Endothelial cell of umbilical vein (primary cell): Measurements from ENCODE around the gene RPL7L1. TPM values are rescaled to one million over a fixed set of nuclear protein-coding genes. Genes with fewer than 3 reads are reported as not detected.

Experiments used
- BruUV-seq: library from RNA; stranded (reverse); fragments of 400-500 nt; replicated peaks from 2 replicates; lab custom pipeline; 2021; lab: Mats Ljungman, UMichigan
- CTCF ChIA-PET: fragments of 300-600, 350-600 bp; sonication (Branson Sonifier 250); formaldehyde crosslinking; loops from one replicate; lab custom pipeline; 2021; ENCODE audit warnings: antibody characterized with exemption, inconsistent platforms; lab: Charles Lee
- POLR2A ChIA-PET: fragments of 300-600, 350-600 bp; sonication (Branson Sonifier 250); formaldehyde crosslinking; loops from one replicate; lab custom pipeline; 2021; ENCODE audit warnings: antibody characterized with exemption, inconsistent platforms; lab: Charles Lee
- DNase-seq: peaks from one replicate; pipeline ENCODE4 v3.0.0-alpha.2; 2011; ENCODE audit warnings: low read depth, low spot score
- FAIRE-seq: peaks from 2 replicates; lab custom pipeline; 2011; peaks lifted over from hg19 to GRCh38; lab: Jason Lieb, UNC
- H2AFZ ChIP-seq: 2 replicates; pipeline ENCODE4 v1.6.0; 2012; ENCODE audit warnings: low read depth, low read length, control low read depth, inconsistent platforms
- H3K27ac ChIP-seq: 2 replicates; pipeline ENCODE4 v1.5.1; 2011; ENCODE audit warnings: low read depth, mild to moderate bottlenecking, control low read depth, low read length, moderate library complexity; ENCODE audit not compliant: insufficient read depth
- H3K27me3 ChIP-seq, 2 experiments: 2 replicates each; pipeline versions ENCODE4 v1.6.0 to v1.6.1; 2011; ENCODE audit warnings: low read length in 2 of 2, mixed read lengths in 1 of 2; ENCODE audit not compliant: control insufficient read depth in 2 of 2, insufficient read depth in 2 of 2
- H3K36me3 ChIP-seq, 2 experiments: 2 replicates in 1 of 2; 3 replicates in 1 of 2; pipeline ENCODE4 v1.5.1; 2011; ENCODE audit warnings: low read length in 2 of 2, mild to moderate bottlenecking in 1 of 2, moderate library complexity in 1 of 2; ENCODE audit not compliant: control insufficient read depth in 2 of 2, insufficient read depth in 2 of 2; ENCODE audit errors: extremely low read depth in 1 of 2
- H3K4me1 ChIP-seq: 3 replicates; pipeline ENCODE4 v1.5.1; 2011; ENCODE audit warnings: mild to moderate bottlenecking, low read length; ENCODE audit not compliant: control insufficient read depth, insufficient read depth; ENCODE audit errors: extremely low read depth
- H3K4me2 ChIP-seq: 2 replicates; pipeline ENCODE4 v1.6.1; 2011; ENCODE audit warnings: low read length, control low read depth, mixed read lengths; ENCODE audit not compliant: insufficient read depth
- H3K4me3 ChIP-seq, 3 experiments: fragments of 200-600 bp in 1 of 3; sonication (generic), shearing (Covaris generic) in 1 of 3; replicated peaks in 1 of 3; 2 replicates each; pipeline ENCODE4 v1.5.1; 2011 to 2016; ENCODE audit warnings: control low read depth in 3 of 3, low read length in 3 of 3, mild to moderate bottlenecking in 2 of 3, inconsistent platforms in 1 of 3, low read depth in 1 of 3, moderate library complexity in 1 of 3; ENCODE audit not compliant: insufficient read depth in 1 of 3
- H3K79me2 ChIP-seq: 2 replicates; pipeline ENCODE4 v1.6.0; 2012; ENCODE audit warnings: low read length, inconsistent platforms; ENCODE audit not compliant: control insufficient read depth, insufficient read depth
- H3K9ac ChIP-seq: replicated peaks from 2 replicates; pipeline ENCODE3; 2011; ENCODE audit warnings: low read length, control low read depth; ENCODE audit not compliant: insufficient read depth; ENCODE audit errors: extremely low read depth
- H3K9me1 ChIP-seq: replicated peaks from 3 replicates; pipeline ENCODE4 v1.6.0; 2011; ENCODE audit warnings: mild to moderate bottlenecking, low read length; ENCODE audit not compliant: control insufficient read depth, insufficient read depth; ENCODE audit errors: extremely low read depth
- H3K9me3 ChIP-seq: replicated peaks from 2 replicates; pipeline ENCODE4 v1.5.1; 2012; ENCODE audit warnings: low read length, inconsistent platforms; ENCODE audit not compliant: control insufficient read depth, insufficient read depth
- H4K20me1 ChIP-seq: replicated peaks from 2 replicates; pipeline ENCODE3; 2011; ENCODE audit warnings: mild to moderate bottlenecking, low read length; ENCODE audit not compliant: control insufficient read depth, insufficient read depth; ENCODE audit errors: extremely low read depth
- CTCF ChIP-seq, 2 donors: IDR thresholded peaks; 1 replicate in 1 of 2; 2 replicates in 1 of 2; pipeline ENCODE4 v1.5.1; 2011; ENCODE audit warnings: low read length in 2 of 2, mild to moderate bottlenecking in 2 of 2, moderate library complexity in 2 of 2, control low read depth in 1 of 2, inconsistent platforms in 1 of 2, low read depth in 1 of 2; ENCODE audit not compliant: insufficient read depth in 1 of 2; ENCODE audit errors: extremely low read depth in 1 of 2
- EZH2 ChIP-seq: IDR thresholded peaks from 2 replicates; pipeline ENCODE4 v1.6.1; 2012; ENCODE audit warnings: borderline replicate concordance, low read depth, mild to moderate bottlenecking, moderate library complexity, low read length, inconsistent platforms; ENCODE audit not compliant: severe bottlenecking
- FOS ChIP-seq: IDR thresholded peaks from 2 replicates; pipeline ENCODE4 v1.6.1; 2011; ENCODE audit warnings: mild to moderate bottlenecking, low read length, moderate library complexity, borderline replicate concordance; ENCODE audit not compliant: insufficient read depth
- GATA2 ChIP-seq: IDR thresholded peaks from 2 replicates; pipeline ENCODE4 v1.7.0; 2011; ENCODE audit warnings: low read depth, mild to moderate bottlenecking, moderate library complexity, mixed read lengths, low read length; ENCODE audit not compliant: insufficient read length, insufficient read depth
- JUN ChIP-seq: IDR thresholded peaks from 2 replicates; pipeline ENCODE4 v1.6.1; 2011; ENCODE audit warnings: borderline replicate concordance, low read depth; ENCODE audit not compliant: insufficient read length, insufficient read depth
- MAX ChIP-seq: IDR thresholded peaks from 2 replicates; pipeline ENCODE4 v1.6.1; 2011; ENCODE audit not compliant: insufficient read depth, insufficient read length
- MYC ChIP-seq: IDR thresholded peaks from one replicate; pipeline ENCODE4 v1.6.1; 2011; ENCODE audit warnings: mild to moderate bottlenecking, low read depth, low read length
- POLR2A ChIP-seq: IDR thresholded peaks from 2 replicates; pipeline ENCODE4 v1.6.1; 2012; ENCODE audit warnings: low read depth, mild to moderate bottlenecking, control low read depth, low read length
- POLR2AphosphoS5 ChIP-seq: IDR thresholded peaks from 2 replicates; pipeline ENCODE4 v1.6.1; 2012; ENCODE audit warnings: low read depth, mild to moderate bottlenecking, control low read depth, low read length, moderate library complexity; ENCODE audit not compliant: insufficient read depth
- dilution Hi-C: fragments of 300-500 bp; cut with MboI; formaldehyde crosslinking; loops from one replicate; pipeline ENCODE4 v1.15.0; 2019; ENCODE audit warnings: low sequenced_read_pairs; ENCODE audit not compliant: extremely low pct_ligation_motif_present
- intact Hi-C: fragments of 100-400 bp; cut with micrococcal nuclease; formaldehyde crosslinking; loops from one replicate; pipeline ENCODE4 v1.10.0; 2022
- polyA plus RNA-seq, 4 experiments: library from polyadenylated mRNA; depleted of rRNA in 3 of 4; stranded (reverse) in 3 of 4; unstranded in 1 of 4; fragments of >200 nt; gene quantifications; 2 replicates each; pipeline versions ENCODE4 v1.2.1 to v1.2.3, GENCODE V29; 2011 to 2012; ENCODE audit warnings: missing spikeins in 1 of 4
- total RNA-seq: library from RNA; stranded (reverse); gene quantifications from 2 replicates; pipeline ENCODE4 v1.2.3, GENCODE V29; 2021

RPL7L1 gene
- total and polyA plus RNA-seq, 2 donors (not counting 3 experiments of a cell fraction or from before 2014, with no cell fraction given) = 36.9 to 103 TPM

DNA sequence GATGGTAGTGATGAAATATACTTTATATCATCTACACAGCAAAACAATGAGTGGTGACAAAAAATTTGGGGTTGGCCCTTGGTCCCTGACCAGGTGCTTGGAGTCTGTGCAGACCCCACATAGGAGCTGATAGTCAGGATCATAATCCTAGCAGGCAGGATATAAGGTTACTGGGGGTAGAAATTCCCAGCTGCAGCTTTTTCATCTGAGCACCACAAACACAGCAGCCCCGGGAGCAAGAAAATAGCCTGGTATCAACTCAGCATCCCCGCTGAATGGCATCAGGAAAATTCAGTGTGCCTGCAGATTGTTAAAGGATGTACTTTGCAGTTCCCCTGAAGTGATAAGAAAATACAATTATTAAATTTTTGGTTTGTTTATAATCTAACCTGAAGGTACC lies 27.8 kb upstream of the RPL7L1 start:
- Histone ChIP-seq H3K36me3 (peaks cover 0 to 5% of the 10 kb centered on the region in 2 experiments), H3K79me2 (no peaks in the 10 kb centered on the region), H3K9ac (no peak overlapping the region), H3K4me2 (no peak overlapping the region), H3K4me3 (no peak overlapping the region), H3K27me3 (no peaks in the 10 kb centered on the region), H4K20me1 (no peaks in the 10 kb centered on the region), H3K9me1 (no peaks in the 10 kb centered on the region), H3K27ac (no peak overlapping the region), H2AFZ (no peak overlapping the region), H3K4me1 (no peaks in the 10 kb centered on the region), H3K9me3 (no peaks in the 10 kb centered on the region)
- ChIA-PET CTCF (interaction anchor here (1.0 to 2.0 kb wide), 2 partner anchors 10 to 125 kb away, joined by 3 to 9 read pairs; no protein-coding TSS in a partner anchor), POLR2A (no interaction called here)
- BruUV-seq = no TSS peak
- FAIRE-seq (no peak), DNase-seq (no peak)
- TF ChIP-seq GATA2 (no peak), POLR2A (no peak)
- intact Hi-C loops = no loop called here
- dilution Hi-C loops = no loop called here

DNA sequence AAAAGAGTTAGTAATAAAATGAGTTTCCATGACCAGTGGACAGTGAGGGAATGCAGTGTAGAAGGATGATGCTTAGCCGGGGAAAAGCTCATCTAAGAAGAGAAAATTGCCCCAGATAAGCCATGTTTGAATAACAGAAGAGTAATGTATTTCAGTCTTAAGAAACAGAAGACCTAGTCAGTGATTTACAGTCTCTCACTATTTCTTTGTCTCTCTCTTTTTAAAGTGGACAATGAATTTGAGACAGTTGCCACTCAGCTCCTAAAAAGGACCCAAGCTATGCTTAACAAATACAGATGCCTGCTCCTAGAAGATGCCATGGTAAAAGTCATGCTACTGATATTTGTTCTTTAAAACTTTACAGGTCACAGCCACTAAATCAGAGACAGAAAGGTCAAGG lies 19.4 kb upstream of the RPL7L1 start:
- intact Hi-C loops = no loop called here
- Histone ChIP-seq H3K9me3 (no peaks in the 10 kb centered on the region), H3K9me1 (no peaks in the 10 kb centered on the region), H4K20me1 (no peaks in the 10 kb centered on the region), H3K27me3 (no peaks in the 10 kb centered on the region), H3K4me3 (no peak overlapping the region), H3K27ac (no peak overlapping the region), H2AFZ (no peak overlapping the region), H3K4me1 (no peaks in the 10 kb centered on the region), H3K9ac (no peak overlapping the region), H3K79me2 (no peaks in the 10 kb centered on the region), H3K4me2 (no peak overlapping the region), H3K36me3 (peaks cover 0 to 15% of the 10 kb centered on the region in 2 experiments)
- POLR2A ChIA-PET = interaction anchor here (1.1 kb wide), 1 partner anchor 78 kb away, joined by 9 read pairs; the partner anchor contains the start of gene BICRAL
- no TSS peak for BruUV-seq
- no peak for DNase-seq
- FAIRE-seq = no peak
- TF ChIP-seq EZH2 (no peak), MYC (no peak), CTCF (IDR thresholded peaks at IDR 0.05; ENCODE audit: extremely low read depth in 1 of 2, insufficient read depth in 1 of 2, low read depth in 1 of 2, low read length in 2 of 2) (no peak), JUN (no peak), GATA2 (no peak), MAX (no peak), POLR2A (no peak), POLR2AphosphoS5 (no peak), FOS (no peak)
- CTCF ChIA-PET = interaction anchor here (0.6 to 1.3 kb wide), 4 partner anchors 13 to 499 kb away, joined by 3 to 4 read pairs (median 3); no protein-coding TSS in a partner anchor
- dilution Hi-C loops = no loop called here
